B cell (primary cell): ENCODE measurements around the gene ACTL6B. TPM values are rescaled to one million over a fixed set of nuclear protein-coding genes. Genes with fewer than 3 reads are reported as not detected.
A peak's percentile ranks its signal among the peaks of the same experiment; 100 is the strongest.

ENCODE experiments used
- ATAC-seq: fragments of 200-7000 bp; cut with Tn5 transposase; one replicate; pipeline ENCODE4 v1.10.0; 2021; ENCODE audit warnings: low read depth, mild to moderate bottlenecking, moderate number of reproducible peaks, moderate library complexity
- CTCF ChIA-PET: fragments of 350-600 bp; sonication (Branson Sonifier 250); formaldehyde crosslinking; loops from one replicate; lab custom pipeline; 2021; ENCODE audit warnings: antibody characterized with exemption, inconsistent platforms; lab: Charles Lee
- POLR2A ChIA-PET: fragments of 350-600 bp; sonication (Branson Sonifier 250); formaldehyde crosslinking; loops from one replicate; lab custom pipeline; 2021; ENCODE audit warnings: antibody characterized with exemption; lab: Charles Lee
- DNase-seq: peaks from one replicate; pipeline ENCODE4 v3.0.0; 2013
- H2AFZ ChIP-seq: 2 replicates; pipeline ENCODE4 v1.6.1; 2012; ENCODE audit warnings: mild to moderate bottlenecking, low read depth, low read length; ENCODE audit not compliant: insufficient read depth, poor library complexity, severe bottlenecking
- H3K27ac ChIP-seq, 2 donors: 1 replicate in 1 of 2; 2 replicates in 1 of 2; pipeline ENCODE4 v1.5.1; 2012 to 2013; ENCODE audit warnings: low read length in 2 of 2, mild to moderate bottlenecking in 2 of 2, moderate library complexity in 1 of 2
- H3K27me3 ChIP-seq, 4 experiments: fragments of 200-600 bp in 1 of 4; sonication (generic) in 1 of 4; replicated peaks in 1 of 4; 1 replicate in 2 of 4; 2 replicates in 2 of 4; pipeline versions ENCODE4 v1.6.1 to v1.7.0; 2013 to 2016; ENCODE audit warnings: low read length in 3 of 4, mild to moderate bottlenecking in 2 of 4, mixed read lengths in 1 of 4, moderate library complexity in 1 of 4; ENCODE audit not compliant: insufficient read depth in 4 of 4, control insufficient read depth in 3 of 4; ENCODE audit errors: control extremely low read depth in 1 of 4
- H3K36me3 ChIP-seq, 2 experiments: replicated peaks in 1 of 2; 1 replicate in 1 of 2; 2 replicates in 1 of 2; pipeline versions ENCODE4 v1.6.1 to v1.7.1; 2013; ENCODE audit warnings: low read length in 1 of 2; ENCODE audit not compliant: insufficient read depth in 2 of 2, control insufficient read depth in 1 of 2; ENCODE audit errors: control extremely low read depth in 1 of 2, extremely low read depth in 1 of 2
- H3K4me1 ChIP-seq, 2 donors: fragments of 200-600 bp in 1 of 2; sonication (generic) in 1 of 2; 1 replicate in 1 of 2; 2 replicates in 1 of 2; pipeline versions ENCODE4 v1.5.1 to v1.6.1; 2013 to 2017; ENCODE audit warnings: low read length in 2 of 2; ENCODE audit not compliant: control insufficient read depth in 2 of 2, insufficient read depth in 2 of 2
- H3K4me2 ChIP-seq: replicated peaks from 2 replicates; pipeline ENCODE3; 2012; ENCODE audit warnings: mild to moderate bottlenecking, low read depth, low read length; ENCODE audit not compliant: poor library complexity, severe bottlenecking
- H3K4me3 ChIP-seq, 5 experiments: fragments of 200-600 bp in 1 of 5; sonication (generic) in 1 of 5; 1 replicate in 3 of 5; 2 replicates in 2 of 5; pipeline versions ENCODE4 v1.5.1 to v1.7.0; 2011 to 2016; ENCODE audit warnings: low read length in 4 of 5, mild to moderate bottlenecking in 4 of 5, low read depth in 2 of 5, control low read depth in 1 of 5, moderate library complexity in 1 of 5; ENCODE audit not compliant: insufficient read depth in 1 of 5; ENCODE audit errors: control extremely low read depth in 1 of 5, extremely low read depth in 1 of 5
- H3K79me2 ChIP-seq: fragments of 200-600 bp; sonication (generic); one replicate; pipeline ENCODE4 v1.6.0; 2016; ENCODE audit warnings: low read length; ENCODE audit not compliant: control insufficient read depth, insufficient read depth
- H3K9ac ChIP-seq: fragments of 200-600 bp; sonication (generic); 2 replicates; pipeline ENCODE4 v1.6.1; 2017; ENCODE audit warnings: mild to moderate bottlenecking, low read length, moderate library complexity
- H3K9me3 ChIP-seq, 3 donors: one replicate each; pipeline versions ENCODE4 v1.6.1 to v1.7.1; 2013; ENCODE audit warnings: low read length in 2 of 3; ENCODE audit not compliant: control insufficient read depth in 2 of 3, insufficient read depth in 1 of 3; ENCODE audit errors: control extremely low read depth in 1 of 3
- H4K20me1 ChIP-seq: 2 replicates; pipeline ENCODE4 v1.6.0; 2012; ENCODE audit warnings: mild to moderate bottlenecking, low read length; ENCODE audit not compliant: insufficient read depth, control insufficient read depth, poor library complexity, severe bottlenecking
- H3K27ac Mint-ChIP-seq: one replicate; pipeline ENCODE4 v1.8.0; 2021; ENCODE audit warnings: mixed read lengths
- H3K27me3 Mint-ChIP-seq: one replicate; pipeline ENCODE4 v1.8.0; 2021; ENCODE audit warnings: mixed read lengths
- H3K4me1 Mint-ChIP-seq: one replicate; pipeline ENCODE4 v1.8.0; 2021; ENCODE audit warnings: mixed read lengths
- H3K4me3 Mint-ChIP-seq: one replicate; pipeline ENCODE4 v1.8.0; 2021; ENCODE audit warnings: mixed read lengths
- H3K9me3 Mint-ChIP-seq: one replicate; pipeline ENCODE4 v1.8.0; 2022; ENCODE audit warnings: mixed read lengths; ENCODE audit not compliant: insufficient read depth
- CTCF ChIP-seq: fragments of 200-600 bp; IDR thresholded peaks from one replicate; pipeline ENCODE4 v1.8.0; 2022; ENCODE audit warnings: antibody characterized with exemption, mild to moderate bottlenecking
- EZH2 ChIP-seq: IDR thresholded peaks from 2 replicates; pipeline ENCODE4 v1.6.1; 2012; ENCODE audit warnings: borderline replicate concordance, low read depth, mild to moderate bottlenecking, moderate library complexity, low read length; ENCODE audit not compliant: insufficient read depth, poor library complexity, severe bottlenecking
- WGBS: methylation state at CpG from one replicate; pipeline ENCODE4 v1.1.5; 2013; ENCODE audit warnings: missing lambda C conversion rate; ENCODE audit not compliant: insufficient coverage; 5-methylcytosine and 5-hydroxymethylcytosine counted together
- intact Hi-C: fragments of 100-400 bp; cut with micrococcal nuclease; formaldehyde crosslinking; loops from one replicate; pipeline ENCODE4 v1.10.0; 2022
- polyA plus RNA-seq: library from polyadenylated mRNA; depleted of rRNA; stranded (reverse); fragments of >200 nt; gene quantifications from 2 replicates; pipeline ENCODE4 v1.2.3, GENCODE V29; 2012
- total RNA-seq, 2 donors: library from RNA; stranded (reverse); fragments of 120-200 nt in 1 of 2; gene quantifications; 1 replicate in 1 of 2; 2 replicates in 1 of 2; pipeline versions ENCODE4 v1.2.3 to v1.2.4, GENCODE V29; 2013 to 2022

The ACTL6B gene
- total and polyA plus RNA-seq, 2 donors (not counting 1 experiment from before 2014, with no cell fraction given) = not detected

DNA sequence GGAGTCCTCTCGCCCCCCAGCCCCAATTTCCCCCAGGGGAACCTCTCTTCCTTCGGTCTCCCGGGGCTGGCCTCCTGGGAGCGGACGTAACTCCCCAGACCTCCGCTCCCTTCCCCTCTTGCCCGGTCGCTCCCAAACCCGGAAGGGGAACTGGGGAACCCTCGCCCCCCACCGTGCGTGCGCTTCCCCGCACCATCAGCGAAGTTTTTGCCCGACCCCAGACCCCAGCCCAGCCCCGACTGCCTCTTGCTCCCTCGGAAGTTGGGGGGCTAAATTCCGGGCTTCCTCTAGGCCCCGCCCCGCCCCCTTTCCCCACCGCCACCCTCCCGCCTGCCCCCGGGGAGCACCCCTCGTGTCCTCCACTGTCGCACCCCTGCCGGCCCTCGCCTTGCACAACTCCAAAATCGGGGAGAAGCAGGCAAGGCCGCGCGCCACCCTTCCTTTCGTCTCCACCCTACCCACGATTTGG is 17.7 kb upstream of the ACTL6B start:
- ChIA-PET POLR2A (interaction anchor here (1.0 to 2.7 kb wide), 4 partner anchors 21 to 178 kb away, joined by 3 to 16 read pairs (median 4); partner anchors contain the start of gene SLC12A9), CTCF (interaction anchor here (4.2 to 4.7 kb wide), 2 partner anchors 17 to 31 kb away, joined by 14 to 53 read pairs; partner anchors contain the start of gene POP7)
- Histone ChIP-seq H3K9me3 (no peaks in the 10 kb centered on the region), H3K4me1 (peaks cover 0 to 6% of the 10 kb centered on the region in 2 donors), H3K79me2 (peaks cover 12% of the 10 kb centered on the region), H4K20me1 (peaks cover 36% of the 10 kb centered on the region), H2AFZ (peak overlapping the region; percentile 79), H3K4me3 (peak overlapping the region; percentile 53 to 99 (median 98)), H3K4me2 (peak overlapping the region; percentile 85), H3K27me3 (no peaks in the 10 kb centered on the region), H3K27ac (peak overlapping the region; percentile 87 to 97), H3K9ac (peak overlapping the region; percentile 97), H3K36me3 (peaks cover 0 to 26% of the 10 kb centered on the region in 2 experiments)
- H3K9me3 Mint-ChIP-seq = no peaks in the 10 kb centered on the region
- TF ChIP-seq CTCF (no peak), EZH2 (no peak)
- ATAC-seq (no peak), DNase-seq (no peak)
- peak overlapping the region; percentile 97 for H3K27ac Mint-ChIP-seq
- peak overlapping the region; percentile 96 for H3K4me3 Mint-ChIP-seq
- no peaks in the 10 kb centered on the region for H3K27me3 Mint-ChIP-seq
- 0% methylated on average over 25 of the region's 34 CpGs for WGBS
- intact Hi-C loops = loop anchor here (1.0 to 10.0 kb wide), 11 partner anchors 17 to 589 kb away; partner anchors contain the start of genes AGFG2, COPS6, FBXO24 and LRCH4
- peaks cover 8% of the 10 kb centered on the region for H3K4me1 Mint-ChIP-seq

DNA sequence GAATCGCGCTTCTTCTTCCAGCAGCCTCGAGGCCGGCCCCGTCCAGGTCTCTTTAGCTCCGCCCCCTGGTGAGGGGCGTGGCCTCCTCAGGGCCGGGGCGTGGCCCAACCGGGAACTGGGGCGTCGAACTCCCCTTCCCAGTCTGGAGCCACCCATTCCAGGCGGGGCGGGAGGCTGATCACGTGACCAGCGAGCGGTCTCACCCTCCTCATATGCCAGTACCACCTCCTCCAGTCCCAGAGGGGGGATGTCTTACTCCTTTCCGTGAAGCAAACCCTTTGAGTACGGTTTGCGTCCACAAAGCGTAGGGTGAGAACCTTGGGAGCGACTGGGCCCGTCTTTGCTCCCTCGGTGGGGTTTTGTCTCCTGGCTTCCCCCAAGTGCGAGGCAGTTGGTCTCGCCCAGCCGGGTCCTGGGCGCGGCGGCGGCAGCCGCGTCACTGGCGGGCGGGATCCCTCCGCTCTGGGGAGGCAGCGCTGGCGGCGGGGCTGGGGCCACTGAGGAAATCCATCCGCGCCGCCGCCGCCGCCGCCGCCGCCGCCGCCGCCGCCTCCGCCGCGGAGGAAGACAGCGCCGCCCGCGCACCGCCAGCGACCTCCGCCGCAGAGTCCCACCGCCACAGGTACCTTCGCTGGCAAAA is 17.2 kb upstream of the ACTL6B start, which contains the start of gene GNB2:
Gene GNB2, plus strand, starts transcription at position 439 of the 640 bp plus-strand sequence. CDS start 2,526 bp downstream, outside the sequence.
- ChIA-PET POLR2A (interaction anchor here (0.5 to 1.6 kb wide), 6 partner anchors 19 to 244 kb away, joined by 3 to 10 read pairs (median 6); partner anchors contain the start of genes FBXO24, MEPCE, MOSPD3 and ZCWPW1), CTCF (interaction anchor here (1.0 to 1.3 kb wide), 3 partner anchors 32 to 47 kb away, joined by 4 to 6 read pairs (median 4); partner anchors contain the start of gene POP7)
- Histone ChIP-seq H3K79me2 (peaks cover 12% of the 10 kb centered on the region), H3K9me3 (no peaks in the 10 kb centered on the region), H3K27me3 (no peaks in the 10 kb centered on the region), H3K27ac (peak within 1 kb of the TSS; percentile 89 to 97), H3K4me2 (peak within 1 kb of the TSS; percentile 85), H3K4me1 (peaks cover 0 to 6% of the 10 kb centered on the region in 2 donors), H3K36me3 (peaks cover 0 to 22% of the 10 kb centered on the region in 2 experiments), H3K4me3 (peak within 1 kb of the TSS; percentile 53 to 99 (median 98)), H3K9ac (peak within 1 kb of the TSS; percentile 97), H2AFZ (peak within 1 kb of the TSS; percentile 79), H4K20me1 (peaks cover 30% of the 10 kb centered on the region)
- peak; percentile 65 for ATAC-seq
- intact Hi-C loops = loop anchor here (1.0 to 10.0 kb wide), 10 partner anchors 18 to 589 kb away; partner anchors contain the start of genes AGFG2, COPS6, FBXO24 and LRCH4
- Mint-ChIP-seq H3K4me3 (peak within 1 kb of the TSS; percentile 96), H3K27ac (peak within 1 kb of the TSS; percentile 97), H3K9me3 (no peaks in the 10 kb centered on the region), H3K4me1 (peaks cover 8% of the 10 kb centered on the region), H3K27me3 (no peaks in the 10 kb centered on the region)
- under 1% methylated on average over 61 of the region's 65 CpGs for WGBS
- DNase-seq = peak; percentile 99
- TF ChIP-seq CTCF = no peak
- no peak for TF ChIP-seq EZH2
